IMR-90 (cell line): ENCODE results near the gene FST. TPM values are rescaled to one million over a fixed set of nuclear protein-coding genes. Genes with fewer than 3 reads are reported as not detected.

Source experiments
- ATAC-seq: fragments of 200-7000 bp; cut with Tn5 transposase; 2 replicates; pipeline ENCODE4 v1.9.1; 2020; ENCODE audit warnings: low read depth, mild to moderate bottlenecking, moderate library complexity
- BruUV-seq: library from RNA; stranded (reverse); fragments of 400-500 nt; replicated peaks from 2 replicates; lab custom pipeline; 2021; lab: Mats Ljungman, UMichigan
- CTCF ChIA-PET: fragments of 300-600 bp; formaldehyde crosslinking; extraction: SDS; loops from one replicate; lab custom pipeline; 2021; ENCODE audit warnings: antibody characterized with exemption; lab: Yijun Ruan, JAX
- POLR2A ChIA-PET: fragments of 300-600 bp; sonication (Branson Sonifier 250); formaldehyde crosslinking; loops from one replicate; lab custom pipeline; 2022; ENCODE audit warnings: antibody characterized with exemption; ENCODE audit not compliant: unreplicated experiment; lab: Charles Lee
- DNase-seq: peaks from one replicate; pipeline ENCODE4 v3.0.0; 2013
- H2AFZ ChIP-seq: replicated peaks from 2 replicates; pipeline ENCODE3; 2013; ENCODE audit warnings: low read length, mild to moderate bottlenecking; ENCODE audit not compliant: poor library complexity
- H2AK5ac ChIP-seq: 2 replicates; pipeline ENCODE4 v1.6.1; 2013; ENCODE audit warnings: low read depth, low read length, inconsistent platforms
- H2AK9ac ChIP-seq: replicated peaks from 2 replicates; pipeline ENCODE3; 2013; ENCODE audit warnings: mild to moderate bottlenecking, low read depth, low read length, moderate library complexity; ENCODE audit not compliant: poor library complexity
- H2BK120ac ChIP-seq: 2 replicates; pipeline ENCODE4 v1.6.1; 2013; ENCODE audit warnings: low read depth, low read length, inconsistent platforms
- H2BK15ac ChIP-seq: 3 replicates; pipeline ENCODE4 v1.6.1; 2013; ENCODE audit warnings: low read depth, low read length, inconsistent platforms
- H2BK20ac ChIP-seq: 2 replicates; pipeline ENCODE4 v1.6.1; 2013; ENCODE audit warnings: low read depth, mild to moderate bottlenecking, inconsistent platforms, low read length, moderate library complexity
- H2BK5ac ChIP-seq: 2 replicates; pipeline ENCODE4 v1.6.1; 2013; ENCODE audit warnings: mild to moderate bottlenecking, low read depth, low read length, inconsistent platforms; ENCODE audit not compliant: poor library complexity, severe bottlenecking
- H3K14ac ChIP-seq: replicated peaks from 2 replicates; pipeline ENCODE4 v1.6.1; 2013; ENCODE audit warnings: low read depth, low read length, inconsistent platforms
- H3K18ac ChIP-seq: 2 replicates; pipeline ENCODE4 v1.6.1; 2013; ENCODE audit warnings: low read depth, low read length, control low read depth
- H3K23ac ChIP-seq: 2 replicates; pipeline ENCODE4 v1.6.1; 2013; ENCODE audit warnings: low read depth, low read length, inconsistent platforms
- H3K27ac ChIP-seq: 2 replicates; pipeline ENCODE4 v1.5.1; 2013; ENCODE audit warnings: mild to moderate bottlenecking, control low read depth, low read length; ENCODE audit not compliant: insufficient read depth
- H3K27me3 ChIP-seq: 2 replicates; pipeline ENCODE4 v1.6.1; 2013; ENCODE audit warnings: low read length; ENCODE audit not compliant: control insufficient read depth, insufficient read depth
- H3K36me3 ChIP-seq: 2 replicates; pipeline ENCODE4 v1.6.1; 2013; ENCODE audit warnings: low read length, mixed read lengths; ENCODE audit not compliant: control insufficient read depth, insufficient read depth
- H3K4ac ChIP-seq: 2 replicates; pipeline ENCODE4 v1.6.1; 2013; ENCODE audit warnings: low read depth, low read length, inconsistent platforms
- H3K4me1 ChIP-seq: 2 replicates; pipeline ENCODE4 v1.6.1; 2013; ENCODE audit warnings: low read length, mixed read lengths; ENCODE audit not compliant: control insufficient read depth, insufficient read depth
- H3K4me2 ChIP-seq: 2 replicates; pipeline ENCODE4 v1.6.1; 2013; ENCODE audit warnings: low read depth, mild to moderate bottlenecking, control low read depth, low read length, moderate library complexity
- H3K4me3 ChIP-seq: 2 replicates; pipeline ENCODE4 v1.5.1; 2013; ENCODE audit warnings: low read depth, mild to moderate bottlenecking, control low read depth, low read length, moderate library complexity; ENCODE audit not compliant: insufficient read depth
- H3K56ac ChIP-seq: 2 replicates; pipeline ENCODE4 v1.6.1; 2013; ENCODE audit warnings: low read length, inconsistent platforms; ENCODE audit not compliant: insufficient read depth; ENCODE audit errors: extremely low read depth
- H3K79me1 ChIP-seq, 2 experiments: 2 replicates each; pipeline ENCODE4 v1.6.1; 2013; ENCODE audit warnings: low read length in 2 of 2, inconsistent platforms in 1 of 2, low read depth in 1 of 2
- H3K9ac ChIP-seq: 2 replicates; pipeline ENCODE4 v1.6.1; 2013; ENCODE audit warnings: low read depth, low read length, control low read depth
- H3K9me1 ChIP-seq: 2 replicates; pipeline ENCODE4 v1.6.1; 2013; ENCODE audit warnings: low read length, inconsistent platforms; ENCODE audit not compliant: insufficient read depth
- H3K9me3 ChIP-seq: 2 replicates; pipeline ENCODE4 v1.6.1; 2013; ENCODE audit warnings: low read length; ENCODE audit not compliant: control insufficient read depth, insufficient read depth
- H4K20me1 ChIP-seq: 2 replicates; pipeline ENCODE4 v1.6.1; 2013; ENCODE audit warnings: low read length, inconsistent platforms; ENCODE audit not compliant: insufficient read depth
- H4K5ac ChIP-seq: 2 replicates; pipeline ENCODE4 v1.6.1; 2013; ENCODE audit warnings: mild to moderate bottlenecking, low read depth, low read length, control low read depth
- H4K8ac ChIP-seq, 2 experiments: 2 replicates each; pipeline ENCODE4 v1.6.1; 2013; ENCODE audit warnings: low read depth in 2 of 2, low read length in 2 of 2, control low read depth in 1 of 2, inconsistent platforms in 1 of 2
- H4K91ac ChIP-seq: 2 replicates; pipeline ENCODE4 v1.6.1; 2013; ENCODE audit warnings: low read depth, low read length, inconsistent platforms; ENCODE audit not compliant: insufficient read depth
- BHLHE40 ChIP-seq: fragments of 150-350 bp; IDR thresholded peaks from 2 replicates; pipeline ENCODE4 v1.6.1; 2016; ENCODE audit warnings: mild to moderate bottlenecking, low read depth, low read length
- CEBPB ChIP-seq: IDR thresholded peaks from 2 replicates; pipeline ENCODE4 v1.6.1; 2012; ENCODE audit warnings: low read depth, low read length, improper control_type of control experiment
- CHD1 ChIP-seq: IDR thresholded peaks from 2 replicates; pipeline ENCODE4 v1.6.1; 2012; ENCODE audit warnings: low read depth, low read length, improper control_type of control experiment
- CTCF ChIP-seq: conservative IDR thresholded peaks from 2 replicates; pipeline ENCODE4 v1.5.1; 2012; ENCODE audit warnings: mild to moderate bottlenecking, low read depth, low read length, improper control_type of control experiment
- FOS ChIP-seq: fragments of 150-350 bp; IDR thresholded peaks from 2 replicates; pipeline ENCODE4 v1.6.1; 2016; ENCODE audit warnings: low read depth, low read length
- MAZ ChIP-seq: IDR thresholded peaks from 2 replicates; pipeline ENCODE4 v1.6.1; 2012; ENCODE audit warnings: low read depth, mild to moderate bottlenecking, low read length, improper control_type of control experiment, moderate library complexity, borderline replicate concordance
- MXI1 ChIP-seq: IDR thresholded peaks from 2 replicates; pipeline ENCODE4 v1.6.1; 2012; ENCODE audit warnings: low read depth, mild to moderate bottlenecking, low read length, moderate library complexity, borderline replicate concordance
- NFE2L2 ChIP-seq: fragments of 150-350 bp; IDR thresholded peaks from 2 replicates; pipeline ENCODE4 v1.6.1; 2016; ENCODE audit warnings: low read depth, mild to moderate bottlenecking, low read length
- POLR2A ChIP-seq: IDR thresholded peaks from 2 replicates; pipeline ENCODE4 v1.6.1; 2012; ENCODE audit warnings: mild to moderate bottlenecking, low read depth, low read length
- RAD21 ChIP-seq: IDR thresholded peaks from 2 replicates; pipeline ENCODE4 v1.6.1; 2012; ENCODE audit warnings: low read length, improper control_type of control experiment
- RCOR1 ChIP-seq: IDR thresholded peaks from 2 replicates; pipeline ENCODE4 v1.6.1; 2012; ENCODE audit warnings: mild to moderate bottlenecking, low read length, improper control_type of control experiment; ENCODE audit not compliant: insufficient replicate concordance
- RFX5 ChIP-seq: IDR thresholded peaks from 2 replicates; pipeline ENCODE4 v1.8.0; 2012; ENCODE audit warnings: low read depth, mild to moderate bottlenecking, low read length, moderate library complexity
- USF2 ChIP-seq: fragments of 150-350 bp; IDR thresholded peaks from 2 replicates; pipeline ENCODE4 v1.6.1; 2017; ENCODE audit warnings: mild to moderate bottlenecking, antibody characterized with exemption, low read length, low read depth
- WGBS, 2 experiments: methylation state at CpG; one replicate each; pipeline versions ENCODE4 v1.1.5 to v1.1.7; 2013; ENCODE audit warnings: missing lambda C conversion rate in 2 of 2; ENCODE audit not compliant: insufficient read length in 1 of 2; ENCODE audit errors: extremely low coverage in 2 of 2; 5-methylcytosine and 5-hydroxymethylcytosine counted together
- dilution Hi-C: fragments of 300-500 bp; cut with HindIII; formaldehyde crosslinking; loops from one replicate; pipeline ENCODE4 v1.14.3; 2018; ENCODE audit warnings: low sequenced_read_pairs; ENCODE audit not compliant: unreplicated experiment
- in situ Hi-C: fragments of 300-500 bp; cut with MboI; formaldehyde crosslinking; loops from 3 replicates; pipeline ENCODE4 v1.14.3; 2019; ENCODE audit warnings: low sequenced_read_pairs, inconsistent platforms, mixed read lengths
- intact Hi-C: fragments of 100-400 bp; cut with micrococcal nuclease; formaldehyde crosslinking; loops from 2 replicates; pipeline ENCODE4 v1.10.0; 2022
- polyA plus RNA-seq, 3 experiments: library from polyadenylated mRNA; depleted of rRNA; stranded (reverse); fragments of >200 nt; gene quantifications; 2 replicates each; pipeline ENCODE4 v1.2.3, GENCODE V29; 2012; ENCODE audit warnings: low replicate concordance in 1 of 3
- total RNA-seq: library from RNA; depleted of rRNA; stranded (reverse); fragments of >200 nt; gene quantifications from 2 replicates; pipeline ENCODE4 v1.2.3, GENCODE V29; 2012

FST gene
- total and polyA plus RNA-seq, 2 of the 4 experiments (the other 2 are of a cell fraction): 141 to 195 TPM

DNA sequence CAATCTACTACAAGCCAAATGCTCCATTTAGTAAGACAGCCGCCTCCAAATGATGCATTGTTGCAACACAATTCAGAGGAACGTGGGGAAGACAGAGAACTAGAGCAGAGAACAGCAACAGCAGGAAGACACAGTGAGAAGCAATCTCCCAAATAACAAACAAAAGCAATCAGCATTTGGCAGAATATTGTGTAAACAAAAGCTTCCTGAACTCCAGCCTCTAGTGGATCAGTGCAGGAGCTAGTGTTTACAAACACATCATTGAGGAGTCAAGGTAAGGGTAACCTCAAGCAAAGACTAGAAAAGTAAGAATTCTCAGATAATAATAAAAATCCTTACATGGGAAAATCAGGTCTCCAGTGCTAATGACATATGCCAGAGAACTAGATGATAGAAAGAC, 20.6 kb downstream of the FST start:
- H3K56ac ChIP-seq: no peak overlapping the region
- ATAC-seq (no peak), DNase-seq (no peak)
- no peak overlapping the region for H3K4ac ChIP-seq
- H2BK20ac ChIP-seq: no peak overlapping the region
- no peaks in the 10 kb centered on the region for H3K79me1 ChIP-seq
- H3K9me3 ChIP-seq: no peaks in the 10 kb centered on the region
- no peaks in the 10 kb centered on the region for H3K9me1 ChIP-seq
- ChIA-PET CTCF (interaction anchor here (0.6 kb wide), 1 partner anchor 31 kb away, joined by 3 read pairs; no protein-coding TSS in a partner anchor), POLR2A (no interaction called here)
- no CpG with 5 or more reads among the region's 2 CpGs for WGBS, 2 experiments
- H3K27me3 ChIP-seq: no peaks in the 10 kb centered on the region
- no peaks in the 10 kb centered on the region for H3K36me3 ChIP-seq
- H3K4me3 ChIP-seq: no peak overlapping the region
- H2AFZ ChIP-seq: no peak overlapping the region
- TF ChIP-seq CTCF (no peak), RFX5 (no peak), FOS (no peak), RCOR1 (no peak), MAZ (no peak), NFE2L2 (no peak), USF2 (no peak), CEBPB (no peak), MXI1 (no peak), BHLHE40 (no peak), RAD21 (no peak), CHD1 (no peak), POLR2A (no peak)
- in situ Hi-C loops: no loop called here
- dilution Hi-C loops: no loop called here
- intact Hi-C loops: no loop called here
- H4K91ac ChIP-seq: no peak overlapping the region
- no peak overlapping the region for H3K23ac ChIP-seq
- no peak overlapping the region for H4K8ac ChIP-seq
- BruUV-seq: no TSS peak
- no peak overlapping the region for H2BK5ac ChIP-seq
- no peaks in the 10 kb centered on the region for H4K20me1 ChIP-seq
- no peak overlapping the region for H4K5ac ChIP-seq
- no peaks in the 10 kb centered on the region for H3K4me1 ChIP-seq
- H3K27ac ChIP-seq: no peak overlapping the region
- no peak overlapping the region for H3K18ac ChIP-seq
- no peak overlapping the region for H3K4me2 ChIP-seq
- no peak overlapping the region for H2BK120ac ChIP-seq
- no peak overlapping the region for H2AK9ac ChIP-seq
- H2AK5ac ChIP-seq: no peak overlapping the region
- no peak overlapping the region for H2BK15ac ChIP-seq
- H3K9ac ChIP-seq: no peak overlapping the region
- H3K14ac ChIP-seq: no peak overlapping the region
